Testis (tissue), 3 donors: ENCODE measurements around the gene EID2. TPM values are rescaled to one million over a fixed set of nuclear protein-coding genes. Genes with fewer than 3 reads are reported as not detected.

Source experiments
- DNase-seq: peaks from one replicate; pipeline ENCODE4 v3.0.0-alpha.2; 2019
- H3K27ac ChIP-seq, 2 donors: fragments of 200-600 bp; sonication (generic); one replicate each; pipeline ENCODE4 v1.5.1; 2019
- H3K27me3 ChIP-seq: fragments of 200-600 bp; sonication (generic); one replicate; pipeline ENCODE4 v1.5.1; 2019
- H3K36me3 ChIP-seq: fragments of 200-600 bp; sonication (generic); one replicate; pipeline ENCODE4 v1.5.1; 2017; ENCODE audit warnings: low read depth; ENCODE audit errors: missing control alignments
- H3K4me1 ChIP-seq: fragments of 200-600 bp; sonication (generic); one replicate; pipeline ENCODE4 v1.5.1; 2019
- H3K4me3 ChIP-seq, 2 donors: fragments of 200-600 bp; sonication (generic); one replicate each; pipeline ENCODE4 v1.5.1; 2017 to 2019
- H3K9me3 ChIP-seq: fragments of 200-600 bp; sonication (generic); one replicate; pipeline ENCODE4 v1.5.1; 2017
- CTCF ChIP-seq, 3 experiments: fragments of 450-650 bp in 2 of 3; fragments of 200-600 bp in 1 of 3; sonication (generic) in 1 of 3; IDR thresholded peaks; one replicate each; pipeline ENCODE4 v1.5.1; 2016 to 2019; ENCODE audit warnings: antibody characterized with exemption in 3 of 3, mild to moderate bottlenecking in 2 of 3, moderate library complexity in 1 of 3
- POLR2A ChIP-seq: fragments of 450-650 bp; IDR thresholded peaks from one replicate; pipeline ENCODE4 v1.6.1; 2017; ENCODE audit warnings: antibody characterized with exemption, mild to moderate bottlenecking, moderate library complexity
- WGBS, 2 donors: methylation state at CpG; one replicate each; pipeline ENCODE4 v1.1.5; 2018; 5-methylcytosine and 5-hydroxymethylcytosine counted together
- intact Hi-C: fragments of 100-400 bp; cut with DNase I; formaldehyde crosslinking; loops from one replicate; pipeline ENCODE4 v1.15.1; 2023; ENCODE audit warnings: low total_unique reads
- polyA plus RNA-seq: library from polyadenylated mRNA; stranded (reverse); fragments of 350-450 nt; fragmentation: Illumina TruSeq; extraction: RNeasy Lipid Tissue Mini Kit (QIAGEN cat#74804); gene quantifications from one replicate; pipeline ENCODE4 v1.2.3, GENCODE V29; 2014; ENCODE audit warnings: low read depth, low replicate concordance; ENCODE audit not compliant: insufficient read depth
- total RNA-seq, 2 donors: library from RNA; depleted of rRNA; stranded (reverse); fragments of >200 nt; gene quantifications; one replicate each; pipeline ENCODE4 v1.2.3, GENCODE V29; 2016

Gene EID2
- total and polyA plus RNA-seq, 3 donors from 2014 or later, result 15.0 to 26.7 (median 23.9) TPM

- TF ChIP-seq CTCF (IDR thresholded peaks at IDR 0.05) (no peak), POLR2A (no peak)
- Histone ChIP-seq H3K9me3 (no peaks in the 10 kb centered on the region), H3K27ac (no peak overlapping the region), H3K4me3 (no peak overlapping the region), H3K27me3 (no peaks in the 10 kb centered on the region), H3K4me1 (no peaks in the 10 kb centered on the region), H3K36me3 (no peaks in the 10 kb centered on the region)
- intact Hi-C loops, result no loop called here
- no peak for DNase-seq
- 89 to 90% methylated on average over 5 of the region's 5 CpGs for WGBS, 2 donors
These were observed 10.2 kb upstream of the EID2 start for GRCh38 chr19:39550197-39550596.

DNA sequence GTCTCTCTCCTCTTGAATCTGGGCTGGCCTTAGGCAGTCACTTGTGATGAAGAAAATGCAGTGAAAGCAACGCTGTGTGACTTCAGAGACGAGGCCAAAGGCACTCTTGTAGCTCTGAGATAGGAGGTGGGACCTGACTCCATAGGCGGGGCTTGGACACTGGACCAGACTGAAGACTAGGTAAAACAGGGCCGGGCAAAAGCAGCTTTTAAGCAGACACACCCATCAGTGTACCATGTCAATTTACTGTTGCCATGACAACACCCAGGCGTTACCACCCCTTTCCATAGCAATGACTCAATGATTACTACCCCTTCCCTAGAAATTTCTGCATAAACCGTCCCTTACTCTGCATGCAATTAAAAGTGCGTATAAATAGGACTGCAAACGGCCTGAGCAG lies 6.6 kb upstream of the EID2 start:
- H3K4me1 ChIP-seq, result no peaks in the 10 kb centered on the region
- H3K27ac ChIP-seq, result no peak overlapping the region
- WGBS, 2 donors, result 61 to 65% methylated on average over 8 of the region's 8 CpGs
- no peaks in the 10 kb centered on the region for H3K27me3 ChIP-seq
- DNase-seq, result no peak
- H3K9me3 ChIP-seq, result no peaks in the 10 kb centered on the region
- no peak overlapping the region for H3K4me3 ChIP-seq
- intact Hi-C loops, result no loop called here
- no peaks in the 10 kb centered on the region for H3K36me3 ChIP-seq
- TF ChIP-seq POLR2A (no peak), CTCF (IDR thresholded peaks at IDR 0.05) (no peak)

DNA sequence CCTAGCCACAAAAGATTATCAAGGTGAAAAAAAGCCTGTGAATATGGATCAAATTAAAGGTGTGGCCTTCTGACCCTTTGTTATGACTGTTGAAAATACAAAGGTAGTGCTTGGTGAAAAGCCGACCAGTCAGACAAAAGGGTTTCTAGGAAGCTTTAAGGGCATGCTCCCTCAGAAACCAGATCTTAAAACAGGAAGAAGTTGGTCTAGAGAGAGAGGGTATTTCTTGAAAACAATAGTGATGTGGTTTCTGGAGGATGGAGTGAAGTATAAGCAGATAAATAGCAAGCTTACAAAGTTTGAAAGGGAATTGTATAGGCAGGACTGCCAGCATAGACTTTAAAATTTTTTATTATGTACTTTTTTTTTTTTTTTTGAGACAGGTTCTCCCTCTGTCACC lies 5.0 kb upstream of the EID2 start:
- peaks cover 5% of the 10 kb centered on the region for H3K4me1 ChIP-seq
- TF ChIP-seq CTCF (IDR thresholded peaks at IDR 0.05), result no peak
- TF ChIP-seq POLR2A, result no peak
- DNase-seq, result no peak
- no peaks in the 10 kb centered on the region for H3K36me3 ChIP-seq
- intact Hi-C loops, result no loop called here
- no peaks in the 10 kb centered on the region for H3K9me3 ChIP-seq
- H3K27ac ChIP-seq, result no peak overlapping the region
- H3K27me3 ChIP-seq, result no peaks in the 10 kb centered on the region
- WGBS, 2 donors, result 68 to 88% methylated on average over 1 of the region's 1 CpG
- no peak overlapping the region for H3K4me3 ChIP-seq

GRCh38 chr19:39544226-39544903 lies 4.4 kb upstream of the EID2 start:
- intact Hi-C loops, result no loop called here
- H3K27me3 ChIP-seq, result no peaks in the 10 kb centered on the region
- H3K36me3 ChIP-seq, result no peaks in the 10 kb centered on the region
- 88 to 93% methylated on average over 7 of the region's 7 CpGs for WGBS, 2 donors
- DNase-seq, result no peak
- no peak overlapping the region for H3K27ac ChIP-seq
- H3K4me1 ChIP-seq, result peaks cover 5% of the 10 kb centered on the region
- no peak overlapping the region for H3K4me3 ChIP-seq
- TF ChIP-seq CTCF (IDR thresholded peaks at IDR 0.05) (no peak), POLR2A (no peak)
- no peaks in the 10 kb centered on the region for H3K9me3 ChIP-seq

DNA sequence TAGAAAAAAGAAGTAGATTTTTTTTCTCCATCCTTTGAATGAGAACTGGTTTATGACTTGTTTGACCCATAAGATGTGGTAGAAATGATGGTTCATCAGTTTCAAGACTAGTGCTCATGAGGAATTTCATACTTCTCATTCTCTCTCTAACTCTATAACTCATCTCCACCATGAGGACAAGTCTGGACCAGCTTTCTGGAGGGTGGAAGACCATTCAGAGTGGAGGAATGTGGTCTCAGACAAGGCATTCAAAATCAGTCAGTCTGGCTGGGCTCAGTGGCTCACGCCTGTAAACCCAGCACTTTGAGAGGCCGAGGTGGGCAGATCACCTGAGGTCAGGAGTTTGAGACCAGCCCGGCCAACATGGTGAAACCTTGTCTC lies 3.5 kb upstream of the EID2 start:
- Histone ChIP-seq H3K9me3 (no peaks in the 10 kb centered on the region), H3K36me3 (no peaks in the 10 kb centered on the region), H3K4me1 (peaks cover 14% of the 10 kb centered on the region), H3K27ac (no peak overlapping the region), H3K27me3 (no peaks in the 10 kb centered on the region), H3K4me3 (no peak overlapping the region)
- intact Hi-C loops, result no loop called here
- no peak for TF ChIP-seq POLR2A
- no peak for TF ChIP-seq CTCF (IDR thresholded peaks at IDR 0.05)
- DNase-seq, result no peak
- 93 to 96% methylated on average over 3 of the region's 3 CpGs for WGBS, 2 donors
